LNCaP clone FGC (cell line): Measurements from ENCODE around the gene SLA2.
"Not testable (repeated sequence)": the region's sequence is repeated elsewhere in the genome, so short reads cannot be mapped to it uniquely, and the experiment has no call there.

Experiments used
- DNase-seq: peaks from one replicate; pipeline ENCODE4 v3.0.0-alpha.2; 2011; ENCODE audit warnings: low read depth
- H3K4me3 ChIP-seq: 2 replicates; pipeline ENCODE4 v1.5.1; 2011; ENCODE audit warnings: mild to moderate bottlenecking, low read depth, low read length, control low read depth
- CTCF ChIP-seq: IDR thresholded peaks from 2 replicates; pipeline ENCODE4 v1.5.1; 2012; ENCODE audit warnings: mild to moderate bottlenecking; ENCODE audit not compliant: control insufficient read depth, insufficient read depth; ENCODE audit errors: extremely low read depth

The SLA2 gene

GRCh38 chr20:36677422-36677771 lies 31.4 kb upstream of the SLA2 start:
- H3K4me3 ChIP-seq, result no peak overlapping the region
- no peak for TF ChIP-seq CTCF
- DNase-seq, result no peak

- no peak for TF ChIP-seq CTCF
- no peak for DNase-seq
- no peak overlapping the region for H3K4me3 ChIP-seq
Observed at GRCh38 chr20:36676701-36677421, 30.9 kb upstream of the SLA2 start.

DNA sequence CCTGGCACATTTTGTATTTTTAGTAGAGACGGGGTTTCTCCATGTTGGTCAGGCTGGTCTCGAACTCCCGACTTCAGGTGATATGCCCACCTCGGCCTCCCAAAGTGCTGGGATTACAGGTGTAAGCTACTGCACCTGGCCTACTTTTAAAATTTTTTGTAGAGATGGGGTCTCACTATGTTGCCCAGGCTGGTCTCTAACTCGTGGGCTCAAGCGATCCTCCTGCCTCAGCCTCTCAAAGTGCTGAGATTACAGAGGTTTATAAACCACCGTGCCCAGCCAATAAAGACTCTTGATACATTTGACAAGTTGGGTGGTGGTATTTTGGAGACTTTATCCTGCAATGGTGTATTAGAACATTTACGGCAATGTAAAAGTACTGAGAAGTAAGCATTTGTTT lies 29.5 kb upstream of the SLA2 start:
- not testable (repeated sequence) for H3K4me3 ChIP-seq, DNase-seq

- TF ChIP-seq CTCF, result no peak
- DNase-seq, result no peak
- H3K4me3 ChIP-seq, result no peak overlapping the region
Observed at GRCh38 chr20:36672991-36673390, 27.0 kb upstream of the SLA2 start.

DNA sequence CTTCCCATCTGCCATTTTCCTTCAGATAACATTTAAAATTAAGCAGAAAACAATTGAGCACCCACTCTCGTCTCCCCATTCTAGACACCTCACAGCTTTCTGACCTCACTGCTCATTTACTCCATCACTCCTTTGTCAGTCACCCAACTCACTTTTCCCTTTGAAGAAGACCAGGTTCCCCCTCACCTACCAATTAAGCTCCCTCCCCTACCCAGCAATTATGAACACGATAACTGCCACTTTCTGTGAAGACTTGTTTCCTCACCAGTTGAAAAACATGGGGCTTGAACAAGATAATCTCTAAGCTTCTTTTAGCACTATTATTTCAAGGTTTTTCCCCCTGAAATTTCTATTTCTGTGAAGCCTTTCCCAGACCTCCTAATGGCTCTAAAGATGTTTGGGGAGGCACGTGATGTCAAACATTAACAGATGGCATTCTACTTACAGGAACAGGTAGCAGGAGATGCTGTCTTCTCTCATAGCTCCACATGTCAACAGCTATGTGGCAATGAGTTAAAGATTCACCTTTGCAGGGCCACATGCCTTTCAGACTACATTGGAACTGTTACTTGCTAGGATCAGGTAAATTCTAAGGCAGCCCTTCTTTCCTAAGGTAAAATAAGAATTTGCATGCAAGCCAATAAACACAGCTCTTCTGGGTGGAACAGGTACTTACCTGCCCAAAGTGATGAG lies 24.8 kb upstream of the SLA2 start:
- H3K4me3 ChIP-seq, result no peak overlapping the region
- no peak for TF ChIP-seq CTCF
- no peak for DNase-seq

DNA sequence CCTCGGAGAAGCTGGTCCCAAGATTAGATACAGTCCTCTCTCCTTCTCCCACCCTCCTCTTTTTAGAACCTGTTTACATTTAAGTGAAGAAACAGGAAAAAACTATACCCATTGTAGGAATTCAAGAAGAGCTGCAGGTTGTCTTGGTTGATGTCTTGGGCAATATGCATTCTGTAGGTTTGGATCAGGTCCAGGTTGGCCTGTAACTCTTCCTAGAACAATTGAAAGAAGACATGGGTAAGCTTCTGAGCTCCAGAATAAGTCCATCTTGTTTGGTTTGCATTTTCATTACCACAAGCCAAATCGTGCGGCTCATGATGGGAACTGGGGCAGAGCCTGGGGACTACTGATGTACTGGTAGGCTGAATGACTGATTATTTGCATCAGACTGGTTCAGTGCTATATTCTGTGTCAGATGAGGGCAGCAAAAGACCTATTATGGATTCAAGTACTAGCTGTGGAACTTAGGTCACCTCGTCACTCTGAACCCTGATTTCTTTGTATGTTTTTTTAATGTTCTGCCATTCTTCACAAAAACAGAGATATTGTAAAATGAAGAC lies 20.3 kb upstream of the SLA2 start:
- DNase-seq, result no peak
- H3K4me3 ChIP-seq, result no peak overlapping the region
- peak; percentile 45 for TF ChIP-seq CTCF

GRCh38 chr20:36663031-36663430 lies 17.0 kb upstream of the SLA2 start:
- DNase-seq, result no peak
- H3K4me3 ChIP-seq, result no peak overlapping the region
- no peak for TF ChIP-seq CTCF
